Upper lobe of left lung (tissue), 6 donors: ENCODE data around the gene SLC8A3. TPM values are rescaled to one million over a fixed set of nuclear protein-coding genes. Genes with fewer than 3 reads are reported as not detected.

Experiments
- ATAC-seq, 2 donors: fragments of 200-7000 bp; cut with Tn5 transposase; one replicate each; pipeline ENCODE4 v1.9.1; 2022; ENCODE audit warnings: mild to moderate bottlenecking in 2 of 2, moderate library complexity in 2 of 2; ENCODE audit not compliant: low FRiP score in 2 of 2
- DNase-seq, 2 donors: peaks; one replicate each; pipeline ENCODE4 v3.0.0-alpha.2; 2019 to 2020
- H3K27ac ChIP-seq, 4 donors: fragments of 200-600 bp; sonication (generic); one replicate each; pipeline ENCODE4 v1.5.1; 2016 to 2019
- H3K27me3 ChIP-seq, 4 donors: fragments of 200-600 bp; sonication (generic); one replicate each; pipeline ENCODE4 v1.5.1; 2017 to 2019
- H3K36me3 ChIP-seq, 4 donors: fragments of 200-600 bp; sonication (generic); one replicate each; pipeline ENCODE4 v1.5.1; 2016 to 2019
- H3K4me1 ChIP-seq, 4 donors: fragments of 200-600 bp; sonication (generic); one replicate each; pipeline ENCODE4 v1.5.1; 2018 to 2019
- H3K4me3 ChIP-seq, 4 donors: fragments of 200-600 bp; sonication (generic); one replicate each; pipeline ENCODE4 v1.5.1; 2017 to 2019; ENCODE audit warnings: mild to moderate bottlenecking in 2 of 4, moderate library complexity in 1 of 4
- H3K9me3 ChIP-seq, 4 donors: fragments of 200-600 bp; sonication (generic); one replicate each; pipeline ENCODE4 v1.5.1; 2018 to 2019
- CTCF ChIP-seq, 6 experiments: fragments of 450-650 bp in 4 of 6; fragments of 200-600 bp in 2 of 6; sonication (generic) in 2 of 6; IDR thresholded peaks; one replicate each; pipeline ENCODE4 v1.5.1; 2016 to 2019; ENCODE audit warnings: antibody characterized with exemption in 6 of 6
- EP300 ChIP-seq, 4 donors: sonication (generic); formaldehyde crosslinking; IDR thresholded peaks; one replicate each; pipeline ENCODE4 v1.5.1; 2017; ENCODE audit warnings: antibody characterized with exemption in 4 of 4, control low read depth in 2 of 4
- POLR2A ChIP-seq, 4 donors: fragments of 450-650 bp; IDR thresholded peaks; one replicate each; pipeline ENCODE4 v1.5.1; 2016 to 2017; ENCODE audit warnings: antibody characterized with exemption in 4 of 4, mild to moderate bottlenecking in 2 of 4
- POLR2AphosphoS5 ChIP-seq, 2 donors: sonication (generic); formaldehyde crosslinking; IDR thresholded peaks; one replicate each; pipeline ENCODE4 v1.5.1; 2017; ENCODE audit warnings: antibody characterized with exemption in 2 of 2
- WGBS, 2 donors: methylation state at CpG; one replicate each; pipeline ENCODE4 v1.1.5; 2017 to 2018; 5-methylcytosine and 5-hydroxymethylcytosine counted together
- total RNA-seq, 6 donors: library from RNA; depleted of rRNA in 4 of 6; stranded (reverse); fragments of >200 nt in 4 of 6; gene quantifications; one replicate each; pipeline versions ENCODE4 v1.1.0 to v1.2.1, GENCODE V29; 2016 to 2021
- donor health status: DM: no; HTN: no; CAD: no; lungs with moderate emphysema.
- donor health status: DM: no; HTN: yes; CAD: no; lungs with severe emphysema.

SLC8A3 gene
- total RNA-seq, 6 donors from 2014 or later: 0.49 to 1.4 (median 1.0) TPM

DNA sequence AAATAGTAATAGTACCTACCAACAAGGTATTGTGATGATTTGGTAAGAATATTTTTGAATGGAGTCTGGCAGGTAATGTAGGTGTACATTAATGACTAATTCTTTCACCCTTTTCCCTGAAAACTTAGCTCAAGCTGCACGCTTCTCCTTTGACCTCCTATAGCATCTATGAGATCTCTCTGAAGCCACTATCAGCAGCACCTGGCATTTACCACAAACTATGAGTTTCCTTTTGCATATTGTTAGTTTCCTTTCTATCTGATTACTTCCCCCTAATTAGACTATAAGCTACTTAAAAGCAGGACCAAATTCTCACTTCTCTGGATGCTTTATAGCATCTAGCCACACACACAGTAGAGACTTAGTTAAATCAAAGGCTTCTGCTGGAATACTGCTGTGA, 48.1 kb downstream of the SLC8A3 start:
- no peaks in the 10 kb centered on the region for H3K36me3 ChIP-seq
- H3K4me1 ChIP-seq: no peaks in the 10 kb centered on the region
- H3K9me3 ChIP-seq: no peaks in the 10 kb centered on the region
- ATAC-seq (no peak), DNase-seq (no peak)
- TF ChIP-seq POLR2A (IDR thresholded peaks at IDR 0.05) (no peak), POLR2AphosphoS5 (IDR thresholded peaks at IDR 0.05) (no peak), CTCF (IDR thresholded peaks at IDR 0.05) (no peak), EP300 (IDR thresholded peaks at IDR 0.05) (no peak)
- no peak overlapping the region for H3K4me3 ChIP-seq
- H3K27me3 ChIP-seq: no peaks in the 10 kb centered on the region
- WGBS, 2 donors: 60% methylated on average over 1 of the region's 1 CpG
- H3K27ac ChIP-seq: no peak overlapping the region

DNA sequence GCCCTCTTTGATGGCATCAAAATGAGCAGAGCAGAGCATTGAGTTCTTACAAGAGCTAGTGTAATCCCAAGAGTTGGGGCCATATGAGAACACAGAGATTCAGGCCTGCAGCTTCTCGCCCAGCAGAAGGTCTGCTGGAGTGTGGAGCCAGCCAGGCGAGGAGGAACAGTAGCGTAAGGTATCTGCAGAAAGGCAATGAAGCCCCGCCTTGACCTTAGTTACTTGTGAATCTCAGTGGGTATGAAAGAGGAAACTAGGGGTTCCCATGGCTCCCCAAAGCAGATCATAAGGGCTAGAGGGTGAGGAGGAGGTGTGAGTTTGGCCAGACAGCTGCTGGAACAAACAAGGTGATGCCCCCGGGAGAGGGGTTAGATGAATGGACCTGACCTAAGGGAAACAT, 49.4 kb downstream of the SLC8A3 start:
- DNase-seq (no peak), ATAC-seq (no peak)
- H3K9me3 ChIP-seq: no peaks in the 10 kb centered on the region
- H3K36me3 ChIP-seq: no peaks in the 10 kb centered on the region
- no peaks in the 10 kb centered on the region for H3K4me1 ChIP-seq
- WGBS, 2 donors: 86 to 94% methylated on average over 5 of the region's 5 CpGs
- no peak overlapping the region for H3K4me3 ChIP-seq
- TF ChIP-seq POLR2AphosphoS5 (IDR thresholded peaks at IDR 0.05) (no peak), CTCF (IDR thresholded peaks at IDR 0.05) (no peak), EP300 (IDR thresholded peaks at IDR 0.05) (no peak), POLR2A (IDR thresholded peaks at IDR 0.05) (no peak)
- H3K27ac ChIP-seq: no peak overlapping the region
- H3K27me3 ChIP-seq: no peaks in the 10 kb centered on the region

DNA sequence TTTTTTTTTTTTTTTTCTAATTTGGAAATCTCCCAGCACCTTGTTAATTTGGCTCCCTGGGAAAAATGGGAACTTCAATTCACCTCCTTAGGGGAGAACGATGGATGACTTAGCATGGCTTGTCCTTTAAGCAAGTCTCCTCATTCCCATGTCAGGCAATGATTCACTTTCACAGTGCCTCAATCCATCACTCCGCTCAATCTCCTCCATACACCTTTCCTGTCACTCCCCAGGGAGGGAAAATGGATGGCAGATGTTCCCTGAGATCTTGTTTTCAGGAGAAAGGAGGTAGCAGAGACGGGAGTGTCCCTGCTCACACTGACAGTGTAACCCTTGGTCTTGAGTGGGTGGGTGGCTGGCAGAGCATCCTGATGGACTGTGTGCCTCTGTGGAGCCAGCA, 51.0 kb downstream of the SLC8A3 start:
- Histone ChIP-seq H3K4me1 (no peaks in the 10 kb centered on the region), H3K27me3 (no peaks in the 10 kb centered on the region), H3K27ac (no peak overlapping the region), H3K36me3 (no peaks in the 10 kb centered on the region), H3K4me3 (no peak overlapping the region), H3K9me3 (no peaks in the 10 kb centered on the region)
- ATAC-seq (no peak), DNase-seq (no peak)
- 75 to 77% methylated on average over 3 of the region's 3 CpGs for WGBS, 2 donors
- TF ChIP-seq CTCF (IDR thresholded peaks at IDR 0.05): no peak

- TF ChIP-seq EP300 (IDR thresholded peaks at IDR 0.05) (no peak), POLR2A (IDR thresholded peaks at IDR 0.05) (no peak), POLR2AphosphoS5 (IDR thresholded peaks at IDR 0.05) (no peak), CTCF (IDR thresholded peaks at IDR 0.05) (no peak)
- Histone ChIP-seq H3K4me3 (no peak overlapping the region), H3K4me1 (no peaks in the 10 kb centered on the region), H3K27me3 (no peaks in the 10 kb centered on the region), H3K27ac (no peak overlapping the region), H3K36me3 (no peaks in the 10 kb centered on the region), H3K9me3 (no peaks in the 10 kb centered on the region)
- WGBS, 2 donors: 93 to 94% methylated on average over 2 of the region's 2 CpGs
- no peak for ATAC-seq
- no peak for DNase-seq
Observed at GRCh38 chr14:70133461-70133860, 55.3 kb downstream of the SLC8A3 start.

DNA sequence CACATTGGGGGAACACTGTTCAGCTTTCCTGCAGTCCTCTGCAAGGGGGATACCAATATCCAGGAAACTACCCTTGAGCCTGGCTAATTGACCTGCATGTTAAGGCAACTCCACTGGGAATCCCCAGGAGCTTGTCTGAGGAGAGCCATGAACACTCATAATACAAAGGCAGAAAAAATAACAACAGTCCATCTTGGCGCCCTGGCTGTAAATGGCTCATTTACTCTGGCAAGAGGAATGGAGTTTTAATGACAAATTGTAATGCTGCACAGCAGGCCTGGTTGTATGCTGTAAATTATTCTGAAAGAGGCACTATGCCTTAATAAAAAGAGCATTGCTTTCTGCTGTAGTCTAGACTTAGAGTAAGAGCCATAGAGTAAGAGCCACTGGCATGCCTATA, 58.3 kb downstream of the SLC8A3 start:
- Histone ChIP-seq H3K4me3 (no peak overlapping the region), H3K27me3 (no peaks in the 10 kb centered on the region), H3K9me3 (no peaks in the 10 kb centered on the region), H3K4me1 (no peaks in the 10 kb centered on the region), H3K27ac (no peak overlapping the region), H3K36me3 (no peaks in the 10 kb centered on the region)
- no peak for TF ChIP-seq POLR2AphosphoS5 (IDR thresholded peaks at IDR 0.05)
- TF ChIP-seq EP300 (IDR thresholded peaks at IDR 0.05): no peak
- TF ChIP-seq POLR2A (IDR thresholded peaks at IDR 0.05): no peak
- no peak for TF ChIP-seq CTCF (IDR thresholded peaks at IDR 0.05)
- ATAC-seq: no peak
- no peak for DNase-seq
- WGBS, 2 donors: 84 to 100% methylated on average over 1 of the region's 1 CpG
